ENCODE measurements around the gene IFI27L1.

DNA sequence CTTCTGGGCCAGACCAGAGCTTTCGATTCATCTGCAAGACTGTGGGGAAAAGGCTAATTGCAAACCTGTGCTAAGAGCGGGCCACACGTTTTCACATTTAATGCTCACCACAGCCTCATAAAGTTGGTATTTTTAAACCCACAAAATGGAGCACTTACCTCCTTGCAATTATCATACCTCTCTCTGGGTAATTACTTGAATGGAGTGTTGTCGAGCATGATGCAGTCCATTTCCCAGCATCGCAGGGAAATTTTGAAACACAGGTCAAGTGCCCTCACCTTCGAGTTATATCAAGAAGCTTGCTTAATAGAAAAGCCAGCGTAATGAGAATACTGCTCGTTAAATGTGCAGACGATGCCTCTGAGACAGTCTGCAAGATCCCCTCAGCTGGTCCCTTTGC lies 57.1 kb downstream of the IFI27L1 start:
- TF ChIP-seq POLR2A (IDR thresholded peaks at IDR 0.05; ENCODE audit: low read length), result no peak
- TF ChIP-seq GATA1 (IDR thresholded peaks at IDR 0.05; ENCODE audit: low read depth, low read length), result no peak

Data from erythroblast (primary cell).